ENCODE measurements around the gene CACNA2D3.
"Not testable (repeated sequence)": the region's sequence is repeated elsewhere in the genome, so short reads cannot be mapped to it uniquely, and the experiment has no call there.

The CACNA2D3 gene

DNA sequence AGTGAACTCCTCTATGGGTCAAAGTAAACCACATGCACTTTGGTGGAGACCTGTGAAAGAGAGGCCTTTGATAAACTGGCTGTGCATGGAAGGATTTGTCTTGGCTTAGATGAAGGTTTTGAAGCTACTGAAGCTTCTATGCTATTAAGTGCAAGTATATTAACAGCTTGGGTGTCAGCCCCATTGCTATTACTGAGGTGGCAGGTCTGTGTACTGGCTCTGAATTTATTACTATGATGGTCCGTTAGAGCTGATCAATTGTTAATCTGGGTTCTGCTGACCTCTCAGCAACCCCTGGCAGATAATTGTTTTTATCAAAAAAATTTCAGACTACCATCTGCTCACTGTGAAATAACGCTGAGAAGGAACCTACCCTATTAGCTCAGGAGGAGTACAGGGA, 268.2 kb downstream of the CACNA2D3 start:
- no peak for DNase-seq

DNA sequence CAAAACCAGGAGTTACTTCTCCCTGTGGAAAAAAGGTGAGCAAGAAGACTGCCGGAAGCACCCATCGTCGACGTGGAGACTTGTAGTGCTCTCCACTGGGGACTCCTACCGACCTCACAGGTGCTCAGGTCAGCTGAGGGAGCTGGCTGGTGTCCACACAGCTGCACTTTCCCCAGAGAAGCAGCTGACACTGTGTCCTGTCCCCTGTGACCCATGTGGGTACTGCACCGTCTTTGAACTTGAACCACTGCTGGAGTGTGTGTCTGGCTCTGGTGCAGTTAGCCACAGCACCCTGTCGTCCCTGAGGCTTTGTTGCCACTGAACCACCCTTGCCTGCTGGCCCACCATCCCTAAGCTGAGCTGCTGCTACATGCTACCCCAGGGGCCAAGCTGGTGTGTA, 270.8 kb downstream of the CACNA2D3 start:
- DNase-seq = no peak

- DNase-seq = no peak
Measured at GRCh38 chr3:54408328-54408727, 286.0 kb downstream of the CACNA2D3 start.

DNA sequence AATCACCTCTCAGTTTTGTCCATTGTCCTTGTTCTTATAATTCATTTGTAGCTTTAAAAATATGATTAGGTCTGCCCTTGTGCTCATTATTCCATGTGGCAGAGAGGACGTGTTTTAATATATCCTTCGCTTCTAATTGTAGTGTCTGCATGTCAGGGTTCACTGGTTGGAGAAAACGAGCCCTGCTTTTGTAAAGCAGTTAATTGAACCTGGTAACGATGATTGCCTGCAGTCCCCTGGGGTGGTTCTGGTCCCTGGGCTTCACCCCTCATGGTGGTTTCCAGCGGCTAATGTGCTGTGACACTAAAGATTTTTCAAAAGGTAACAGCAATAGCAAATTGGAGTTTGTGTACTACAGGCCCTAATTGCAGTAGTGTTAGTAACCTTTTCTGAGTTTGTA, 299.6 kb downstream of the CACNA2D3 start:
- DNase-seq = no peak

DNA sequence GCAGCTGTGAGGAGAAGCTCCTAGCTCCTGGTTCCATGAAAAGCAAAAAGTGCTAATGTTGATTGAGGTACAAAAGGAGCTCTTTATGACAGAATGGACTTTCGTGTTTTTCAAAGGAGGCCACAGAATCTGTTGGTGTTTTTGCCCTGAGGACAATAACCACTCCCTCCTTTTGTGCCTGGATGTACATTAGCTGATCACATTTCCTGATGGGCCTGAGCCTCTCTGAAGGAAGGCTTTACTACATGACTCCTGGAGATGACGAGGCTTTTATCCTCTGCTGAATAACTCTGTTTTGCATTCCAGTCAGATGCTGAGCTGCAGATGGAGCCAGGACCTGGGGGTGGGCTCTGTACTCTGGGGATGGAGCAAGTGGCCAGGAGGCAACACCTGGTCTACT, 301.9 kb downstream of the CACNA2D3 start:
- no peak for DNase-seq

DNA sequence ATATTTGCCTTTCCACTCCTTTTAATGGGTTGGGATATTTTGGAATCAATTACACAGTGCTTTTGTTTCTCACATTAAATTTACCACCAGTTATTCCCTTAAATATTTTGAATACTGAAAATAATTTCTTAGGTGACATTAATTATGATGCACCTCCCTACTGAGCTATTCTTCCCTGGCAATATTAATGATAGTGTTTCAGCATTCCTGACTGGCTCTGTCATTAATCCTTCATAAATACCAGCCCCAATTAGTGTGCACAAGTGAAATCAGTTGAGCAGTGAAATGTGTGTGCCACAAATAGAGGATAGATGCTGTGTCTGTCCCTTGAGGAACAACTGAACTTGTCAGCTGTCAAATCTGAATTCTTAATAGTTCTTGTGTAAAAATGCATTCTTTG, 304.0 kb downstream of the CACNA2D3 start:
- no peak for DNase-seq

GRCh38 chr3:54427501-54427900, 305.1 kb downstream of the CACNA2D3 start:
- DNase-seq = no peak

DNA sequence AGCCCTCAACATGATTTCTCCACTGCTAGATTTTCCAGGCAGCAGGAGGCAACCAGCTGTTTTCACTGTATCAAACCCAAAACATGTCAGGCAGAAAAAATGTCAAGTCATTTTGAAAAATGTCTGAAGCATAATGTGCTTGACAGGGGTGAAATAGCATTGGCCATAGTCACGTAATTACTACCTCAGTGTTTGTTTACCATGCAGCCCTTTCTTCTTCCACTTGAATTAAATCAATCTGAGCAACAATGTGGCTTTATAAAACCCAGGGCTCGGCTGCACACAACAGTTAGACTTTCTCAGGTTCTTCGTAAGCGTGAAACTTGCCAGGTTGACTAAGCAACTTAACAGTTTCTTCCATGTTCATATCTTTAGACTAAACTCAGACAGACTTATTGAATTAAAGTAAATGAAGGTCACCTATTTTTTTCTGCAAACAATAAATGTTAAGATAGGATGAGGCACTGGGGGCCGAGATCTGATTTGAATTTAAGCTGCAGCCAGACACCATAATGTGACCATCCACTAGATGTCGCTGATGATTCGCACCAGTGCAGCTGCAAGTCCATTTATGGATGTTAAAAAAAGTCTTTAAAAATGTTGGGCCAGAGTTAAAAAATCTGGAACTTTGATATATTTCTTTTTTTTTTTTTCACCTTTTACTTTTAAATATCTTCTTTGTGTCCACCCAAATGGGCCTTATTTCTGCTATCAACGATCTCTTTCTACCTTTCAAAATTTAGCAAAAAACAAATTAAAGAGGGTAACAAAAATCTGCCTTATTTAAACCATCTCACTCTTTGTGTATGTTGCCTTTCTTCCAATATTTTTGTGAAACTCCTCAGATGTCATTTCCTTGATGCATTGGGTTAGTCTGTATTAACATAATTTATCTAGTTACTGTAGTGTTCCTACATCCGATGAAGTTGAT, 305.9 kb downstream of the CACNA2D3 start:
- DNase-seq = peak; percentile 60

DNA sequence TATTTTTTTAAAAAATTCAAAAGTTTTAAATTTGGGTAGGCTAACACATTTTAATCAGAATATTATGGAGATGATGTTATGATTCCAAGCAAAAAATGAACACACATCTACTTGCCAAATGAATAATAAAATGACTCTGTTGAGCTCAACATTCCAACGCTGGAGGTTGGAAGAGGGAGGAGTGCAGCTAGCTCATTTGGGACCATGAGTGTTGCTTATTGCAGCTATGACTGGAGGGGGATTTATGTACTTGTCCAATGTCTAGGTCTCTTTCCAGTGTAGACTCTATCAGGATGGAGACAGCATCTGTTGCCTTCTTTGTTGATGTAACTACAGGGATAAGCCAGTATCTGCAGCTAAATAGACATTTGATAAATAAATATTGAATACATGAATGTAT, 310.6 kb downstream of the CACNA2D3 start:
- DNase-seq = no peak

DNA sequence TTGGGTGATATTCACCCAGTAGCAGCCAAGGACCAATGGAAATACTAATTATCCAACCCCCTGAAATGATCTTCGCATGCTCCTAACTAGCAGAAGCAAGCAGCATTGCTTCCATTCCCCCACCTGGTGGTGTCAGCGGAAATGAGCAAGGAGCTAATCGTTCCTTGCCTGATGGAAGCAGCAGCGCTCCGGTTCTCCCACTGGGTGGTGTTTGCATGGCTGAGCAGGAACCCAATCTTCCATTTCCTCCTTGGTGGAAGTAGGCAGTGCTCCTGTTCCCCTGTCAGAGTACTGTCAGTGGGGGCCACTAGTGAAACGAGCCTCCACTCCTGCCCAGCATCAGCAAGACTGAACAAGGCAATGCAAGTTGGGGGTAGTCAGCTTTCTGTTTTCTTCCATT, 311.5 kb downstream of the CACNA2D3 start:
- DNase-seq = no peak

GRCh38 chr3:54434756-54435155, 312.4 kb downstream of the CACNA2D3 start:
- no peak for DNase-seq

DNA sequence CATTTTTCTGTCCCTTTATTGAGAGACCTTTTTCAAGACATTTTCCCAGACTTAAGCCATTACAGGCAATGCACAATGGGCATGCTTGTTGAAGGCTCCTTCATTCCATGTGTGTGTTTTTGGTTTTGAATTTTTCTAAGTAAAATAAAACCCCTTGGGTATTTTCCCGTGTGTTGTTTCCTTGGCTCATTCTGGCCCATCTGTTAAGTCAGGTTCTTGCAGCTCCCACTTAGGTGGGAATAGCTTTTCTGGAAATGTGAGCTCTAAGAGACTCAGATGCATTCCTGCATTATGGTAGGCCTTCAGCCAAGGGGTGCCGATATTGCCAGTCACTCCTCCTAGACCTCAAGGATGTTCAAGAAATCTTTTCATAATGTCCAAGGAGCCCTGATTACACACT, 314.9 kb downstream of the CACNA2D3 start:
- DNase-seq = no peak

GRCh38 chr3:54443561-54444161, 321.3 kb downstream of the CACNA2D3 start:
- no peak for DNase-seq

- no peak for DNase-seq
Measured at GRCh38 chr3:54445630-54446029, 323.3 kb downstream of the CACNA2D3 start.

DNA sequence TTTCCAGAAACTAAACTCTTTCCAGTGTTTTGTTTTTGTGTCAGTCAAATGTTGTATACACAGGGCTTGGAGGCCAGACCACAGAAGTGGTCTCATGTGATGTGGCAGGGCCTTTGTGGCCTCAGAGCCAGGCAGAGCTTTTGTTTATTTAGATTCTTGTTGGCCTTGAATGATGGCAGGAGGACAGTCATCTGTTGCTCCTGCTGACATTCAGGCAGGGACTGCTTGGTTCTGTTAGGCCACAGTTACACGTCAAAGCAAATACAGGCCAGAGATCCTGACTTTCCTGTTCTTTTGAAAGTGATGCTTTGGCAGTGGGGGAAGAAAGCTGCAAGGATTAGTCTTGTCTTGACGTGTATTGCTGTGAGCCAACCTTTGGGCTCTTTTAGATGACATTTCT, 325.1 kb downstream of the CACNA2D3 start:
- DNase-seq = no peak

GRCh38 chr3:54454806-54455205, 332.5 kb downstream of the CACNA2D3 start:
- no peak for DNase-seq

DNA sequence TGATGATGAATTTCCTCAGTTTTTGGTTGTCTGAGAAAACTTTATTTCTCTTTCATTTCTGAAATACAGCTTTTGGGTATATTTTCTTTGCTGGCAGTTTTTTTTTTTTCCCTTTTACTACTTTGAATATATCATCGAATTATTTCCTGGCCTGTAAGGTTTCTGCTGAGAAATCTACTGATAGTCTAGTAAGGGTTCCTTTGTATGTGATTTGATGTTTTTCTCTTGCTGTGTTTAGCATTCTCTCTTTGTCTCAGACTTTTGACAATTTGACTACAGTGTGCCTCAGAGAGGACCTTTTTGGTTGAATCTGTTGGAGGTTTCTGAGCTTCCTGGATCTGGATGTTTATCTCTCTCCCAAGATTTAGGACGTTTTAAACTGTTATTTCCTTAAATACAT, 336.0 kb downstream of the CACNA2D3 start:
- no peak for DNase-seq

DNA sequence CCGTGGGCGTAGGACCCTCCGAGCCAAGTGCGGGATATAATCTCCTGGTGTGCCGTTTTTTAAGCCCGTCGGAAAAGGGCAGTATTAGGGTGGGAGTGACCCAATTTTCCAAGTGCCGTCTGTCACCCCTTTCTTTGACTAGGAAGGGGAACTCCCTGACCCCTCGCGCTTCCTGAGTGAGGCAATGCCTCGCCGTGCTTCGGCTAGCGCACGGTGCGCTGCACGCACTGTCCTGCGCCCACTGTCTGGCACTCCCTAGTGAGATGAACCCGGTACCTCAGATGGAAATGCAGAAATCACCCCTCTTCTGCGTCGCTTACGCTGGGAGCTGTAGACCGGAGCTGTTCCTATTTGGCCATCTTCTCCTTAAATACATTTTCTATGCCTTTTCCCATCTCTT, 342.2 kb downstream of the CACNA2D3 start:
- not testable (repeated sequence) for DNase-seq

- no peak for DNase-seq
Measured at GRCh38 chr3:54476891-54477290, 354.5 kb downstream of the CACNA2D3 start.

GRCh38 chr3:54481606-54482365, 359.4 kb downstream of the CACNA2D3 start:
- DNase-seq = no peak

DNA sequence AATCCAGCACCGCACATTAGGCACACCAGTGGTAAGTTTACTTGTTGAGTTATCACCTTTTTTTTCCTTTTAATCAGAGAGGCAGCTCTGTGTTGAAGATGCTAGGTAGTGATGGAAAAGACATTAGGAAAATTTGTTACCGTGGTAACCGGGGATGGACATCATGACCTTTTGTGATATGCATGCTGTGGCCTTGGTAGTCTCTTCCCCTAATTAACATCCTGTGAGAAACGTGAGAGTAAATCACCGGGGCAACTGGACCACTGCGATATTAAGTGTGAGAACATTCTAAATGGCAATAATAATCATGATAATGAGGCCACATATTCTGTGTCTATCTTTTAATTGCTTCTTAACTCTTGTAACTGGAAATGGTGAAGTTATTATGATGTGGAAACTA, 362.0 kb downstream of the CACNA2D3 start:
- DNase-seq = no peak

DNA sequence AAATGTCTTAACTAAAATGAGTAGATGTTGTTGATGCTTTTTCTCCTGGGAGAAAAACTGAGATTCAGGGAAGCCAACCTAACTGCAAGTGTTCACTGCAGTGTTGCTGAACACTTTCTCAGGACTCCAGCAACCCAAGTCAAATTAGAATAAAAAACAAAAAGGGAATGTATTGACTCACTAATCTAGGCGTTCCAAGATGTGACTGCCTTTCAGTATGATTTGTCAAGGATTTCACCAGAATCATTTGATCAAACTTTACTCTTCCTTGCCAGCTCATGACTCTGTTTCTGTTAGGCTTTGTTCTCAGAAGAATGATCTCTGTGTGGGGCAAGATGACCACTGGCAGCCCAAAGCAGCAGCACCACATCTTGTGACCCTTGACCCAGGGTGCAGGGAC, 364.0 kb downstream of the CACNA2D3 start:
- DNase-seq = no peak

DNA sequence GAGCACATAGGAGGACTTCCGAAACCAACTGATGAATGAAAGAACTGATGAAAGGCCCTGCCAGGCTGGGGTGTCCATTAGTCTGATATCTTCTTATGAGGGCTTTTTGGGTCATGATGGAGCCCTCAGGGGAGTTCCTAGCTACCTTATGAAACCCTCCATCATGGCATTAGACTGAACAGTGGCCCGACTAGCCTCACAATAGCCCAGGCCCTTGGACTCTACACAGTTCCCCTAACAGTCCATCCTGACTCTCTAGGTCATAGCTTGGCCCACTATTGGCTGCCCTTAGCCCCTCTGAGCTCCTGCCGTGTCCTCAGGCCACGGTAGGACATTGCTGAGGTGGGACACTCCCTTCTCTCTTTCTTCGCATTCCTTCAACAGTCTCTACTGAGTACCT, 365.9 kb downstream of the CACNA2D3 start:
- DNase-seq = no peak

DNA sequence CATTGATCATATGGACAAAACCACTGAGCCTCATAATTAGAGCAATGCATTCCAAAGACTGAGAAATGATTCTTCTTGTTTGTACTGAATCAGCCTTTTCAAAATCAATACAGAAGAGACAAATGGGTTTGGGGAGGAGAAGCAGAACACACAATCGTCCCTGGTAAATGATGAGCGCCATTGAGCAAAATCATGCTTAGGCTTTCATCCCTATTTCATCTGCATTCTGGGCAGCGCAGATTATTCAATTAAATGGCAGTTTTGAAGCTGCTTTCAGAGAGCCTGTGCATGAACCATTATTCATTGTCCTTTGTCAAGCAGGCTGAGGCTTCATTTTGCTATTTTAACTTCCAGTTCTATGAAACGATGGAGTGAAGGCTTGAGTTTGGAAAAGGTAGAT, 371.9 kb downstream of the CACNA2D3 start:
- no peak for DNase-seq

Measured in activated CD4-positive, alpha-beta T cell treated with anti-CD3 and anti-CD28 coated beads, Interleukin-10, Interleukin-2, amounts not matched to agents 100 ng/mL and 50 ng/mL, durations not matched to agents 16 hours and 8 hours (primary cell).